ENCODE results near the gene MAGEB6. TPM values are rescaled to one million over a fixed set of nuclear protein-coding genes. Genes with fewer than 3 reads are reported as not detected.
"Not testable (repeated sequence)": the region's sequence is repeated elsewhere in the genome, so short reads cannot be mapped to it uniquely, and the experiment has no call there.

MAGEB6 gene, protein sequence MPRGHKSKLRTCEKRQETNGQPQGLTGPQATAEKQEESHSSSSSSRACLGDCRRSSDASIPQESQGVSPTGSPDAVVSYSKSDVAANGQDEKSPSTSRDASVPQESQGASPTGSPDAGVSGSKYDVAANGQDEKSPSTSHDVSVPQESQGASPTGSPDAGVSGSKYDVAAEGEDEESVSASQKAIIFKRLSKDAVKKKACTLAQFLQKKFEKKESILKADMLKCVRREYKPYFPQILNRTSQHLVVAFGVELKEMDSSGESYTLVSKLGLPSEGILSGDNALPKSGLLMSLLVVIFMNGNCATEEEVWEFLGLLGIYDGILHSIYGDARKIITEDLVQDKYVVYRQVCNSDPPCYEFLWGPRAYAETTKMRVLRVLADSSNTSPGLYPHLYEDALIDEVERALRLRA
- total RNA-seq = not detected in 2 replicates

DNA sequence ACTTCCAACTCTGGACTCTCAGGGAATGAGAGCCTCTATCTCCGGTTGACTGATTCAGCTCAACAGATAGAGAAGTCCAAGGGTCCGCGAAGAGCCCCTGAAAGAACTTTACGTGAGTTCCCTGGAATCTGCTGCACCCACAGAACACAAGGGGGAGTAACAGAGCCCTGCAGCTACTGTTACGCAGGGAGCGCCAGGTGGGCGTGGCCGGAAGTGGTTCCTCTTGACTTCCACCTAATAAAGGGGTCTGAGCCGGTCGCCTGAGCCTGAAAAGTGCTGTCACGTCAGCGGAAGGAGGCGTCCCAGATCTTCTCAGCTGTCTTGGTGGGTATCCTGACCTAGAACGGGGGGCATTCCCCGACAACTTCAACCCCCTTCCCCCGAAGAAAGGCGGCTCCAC is at the start of gene MAGEB6:
MAGEB6 (plus strand) TSS at position 237 of the 400 bp plus-strand sequence. CDS start 1,407 bp downstream, outside the sequence.
- no peak for DNase-seq

DNA sequence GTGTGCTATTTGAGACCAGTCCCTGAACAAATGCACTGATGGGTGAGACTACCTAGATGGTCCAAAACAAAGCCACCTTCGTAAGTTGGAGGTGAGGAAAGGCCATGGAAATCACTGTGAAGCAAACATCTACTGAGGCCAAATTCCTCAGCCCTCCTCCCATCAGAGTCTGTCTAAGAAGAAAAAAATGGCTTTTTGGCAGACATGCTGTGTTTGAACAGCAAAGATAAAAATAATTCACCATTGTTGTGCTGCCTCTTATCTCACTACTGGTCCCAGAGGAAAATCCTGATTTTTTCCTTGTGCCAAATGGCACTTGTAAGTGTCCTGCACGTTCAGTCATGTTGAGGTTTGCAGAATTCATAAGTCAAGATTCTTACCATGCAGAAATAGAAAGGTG is 46.2 kb upstream of the MAGEB6 start:
- DNase-seq = peak; percentile 17

DNA sequence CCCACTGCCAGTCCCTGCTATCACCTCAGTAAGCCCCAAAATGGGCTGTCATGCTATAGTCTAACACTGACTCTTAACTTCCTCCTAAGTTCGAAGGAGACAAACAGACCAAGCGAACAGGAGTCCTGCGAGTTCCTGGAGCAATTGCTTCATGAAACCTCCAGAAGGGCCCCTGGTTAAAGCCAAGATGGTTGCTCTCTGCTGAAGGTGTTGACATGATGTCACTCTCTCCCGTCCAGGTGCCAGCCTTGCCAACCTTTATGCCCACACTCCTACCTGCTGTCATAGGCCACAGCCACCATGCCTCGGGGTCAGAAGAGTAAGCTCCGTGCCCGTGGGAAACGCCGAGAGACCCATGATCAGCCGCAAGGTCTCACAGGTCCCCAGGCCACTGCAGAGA is 31.9 kb upstream of the MAGEB6 start, which contains the start of gene MAGEB6B:
MAGEB6B (plus strand) TSS at position 301 of the 400 bp plus-strand sequence; CDS start at position 301, 0 bp downstream.
- DNase-seq = no peak

DNA sequence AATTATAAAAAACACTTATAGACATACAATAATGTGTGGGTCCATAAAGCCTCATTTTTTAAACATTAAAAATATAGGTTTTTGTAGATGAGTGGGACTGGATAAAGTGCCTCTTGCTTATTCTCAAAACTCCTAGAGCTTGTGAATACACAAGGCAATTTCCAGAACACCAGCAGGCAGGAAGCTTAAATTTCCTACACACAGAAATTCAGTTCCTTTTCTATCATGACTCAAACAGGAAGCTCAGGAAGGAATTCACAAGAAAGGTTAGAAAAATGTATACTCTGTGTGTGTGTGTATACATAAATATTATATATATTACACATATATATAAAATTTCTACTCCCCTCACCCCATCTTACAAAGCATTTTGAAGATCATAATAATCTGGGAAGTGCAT is 11.3 kb downstream of the MAGEB6 start:
- peak; percentile 60 for DNase-seq

DNA sequence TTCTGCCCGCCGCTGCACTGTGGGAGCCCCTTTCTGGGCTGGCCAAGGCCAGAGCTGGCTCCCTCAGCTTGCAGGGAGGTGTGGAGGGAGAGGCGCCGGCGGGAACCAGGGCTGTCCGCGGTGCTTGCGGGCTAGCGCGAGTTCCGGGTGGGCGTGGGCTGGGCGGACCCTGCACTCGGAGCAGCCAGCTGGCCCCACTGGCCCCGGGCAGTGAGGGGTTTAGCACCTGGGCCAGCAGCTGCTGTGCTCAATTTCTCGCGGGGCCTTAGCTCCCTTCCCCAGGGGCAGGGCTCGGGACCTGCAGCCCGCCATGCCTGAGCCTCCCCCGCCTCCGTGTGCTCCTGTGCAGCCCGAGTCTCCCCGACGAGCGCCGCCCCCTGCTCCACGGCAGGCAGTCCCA is 12.5 kb downstream of the MAGEB6 start:
- not testable (repeated sequence) for DNase-seq

DNA sequence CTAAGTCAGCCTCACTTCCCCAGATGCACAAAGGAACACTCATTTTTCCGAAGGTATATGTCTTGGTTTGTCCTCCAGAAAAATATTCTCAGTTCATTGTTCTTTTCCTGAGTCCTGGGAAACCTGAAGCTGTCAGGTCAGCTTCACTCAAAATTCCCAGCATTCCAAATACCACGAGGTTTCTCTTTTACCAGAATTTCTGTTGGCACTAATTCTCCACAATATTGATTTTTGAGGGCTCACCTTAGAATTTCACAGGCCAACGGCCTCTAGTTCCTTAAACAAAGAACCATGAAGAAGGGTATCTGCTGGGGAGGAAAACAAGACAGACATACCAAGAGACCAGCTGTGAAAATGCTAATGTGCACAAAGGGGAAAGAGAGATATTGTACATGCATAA is 15.8 kb downstream of the MAGEB6 start:
- no peak for DNase-seq

DNA sequence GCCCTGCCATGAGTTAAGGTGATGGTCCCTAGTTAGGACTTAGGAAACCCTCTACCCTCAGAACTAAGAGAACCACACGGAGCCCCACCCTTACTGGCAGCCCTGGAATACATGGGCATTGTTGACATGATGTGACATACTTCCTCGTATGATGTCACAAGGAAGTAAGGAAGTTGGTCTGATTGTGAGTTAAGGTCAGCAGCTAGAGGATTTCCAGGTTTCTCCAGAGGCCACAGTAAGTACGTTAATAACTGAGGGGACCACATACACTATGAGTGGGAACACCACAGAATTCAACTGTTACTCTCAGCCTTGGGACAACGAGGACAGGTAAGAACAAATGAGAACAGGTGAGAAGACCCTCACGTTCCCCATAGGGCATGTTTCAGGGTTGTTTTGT is 23.6 kb downstream of the MAGEB6 start, which contains the start of gene MAGEB5:
MAGEB5 (plus strand) TSS at position 301 of the 400 bp plus-strand sequence. CDS start 1,133 bp downstream, outside the sequence.
- no peak for DNase-seq

DNA sequence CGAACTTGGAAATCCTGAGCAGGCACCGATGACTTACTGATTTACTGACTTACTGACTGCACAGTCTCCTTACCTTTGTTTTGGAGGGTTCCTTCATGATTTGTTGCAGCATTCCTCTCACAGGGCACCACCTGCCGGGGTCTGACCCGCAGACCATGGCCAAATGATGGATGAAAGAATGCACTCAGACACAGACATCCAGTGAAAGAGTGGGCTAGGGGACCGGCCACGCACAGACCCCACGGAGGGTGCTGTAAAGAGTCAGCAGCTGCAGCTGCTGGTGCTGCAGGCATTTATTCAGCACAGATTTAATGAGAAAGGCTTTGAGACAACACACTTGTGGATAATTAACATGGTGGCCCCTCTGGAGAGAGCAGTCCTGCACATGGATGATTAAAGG is 27.1 kb downstream of the MAGEB6 start:
- no peak for DNase-seq

DNA sequence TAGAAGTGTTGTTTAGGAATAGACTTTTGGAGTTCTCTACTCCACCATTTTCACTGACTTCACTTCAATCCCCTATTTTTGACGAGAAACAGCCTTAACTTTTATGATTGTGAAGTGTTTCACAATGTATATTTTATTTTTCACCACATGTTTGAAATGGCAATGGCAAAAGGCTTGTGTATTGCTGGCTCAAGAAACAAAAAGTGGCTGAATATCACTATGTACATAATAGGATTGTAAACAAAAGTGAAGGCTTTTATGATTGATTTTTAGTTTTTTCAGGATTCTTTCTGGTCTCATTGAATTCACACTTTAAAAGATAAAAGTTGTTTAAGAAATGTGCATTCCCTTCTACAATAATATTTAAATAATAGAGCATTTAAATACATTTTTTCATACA is 41.9 kb downstream of the MAGEB6 start:
- no peak for DNase-seq

Other genes starting within 250 kb of the MAGEB6 start
- gene MAGEB18, start 54.1 kb upstream of the MAGEB6 start, total RNA-seq = not detected in 2 replicates
- gene MAGEB6B, start 31.8 kb upstream of the MAGEB6 start, total RNA-seq = not detected in 2 replicates
- gene MAGEB5, start 23.7 kb downstream of the MAGEB6 start, total RNA-seq = not detected in 2 replicates